ENCODE results near the gene ATP12A.

Gene ATP12A

DNA sequence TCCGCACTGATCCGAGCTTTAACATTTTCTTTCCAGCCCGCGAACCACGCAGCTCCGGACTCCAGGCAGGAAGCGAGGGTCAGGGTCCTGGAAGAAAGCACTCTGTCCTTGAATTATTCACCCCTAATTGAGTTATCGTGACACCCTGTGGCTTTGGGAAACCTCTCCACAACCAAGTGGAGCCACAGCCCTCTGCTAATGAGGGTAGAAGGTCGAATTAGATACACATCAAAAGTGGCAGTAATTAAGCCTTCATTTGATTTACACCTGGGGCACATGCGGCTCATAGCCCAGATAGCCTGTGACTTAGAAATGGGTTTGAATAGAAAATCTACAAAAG, 67.8 kb downstream of the ATP12A start:
- peak overlapping the region; percentile 42 for H3K4me3 ChIP-seq (ENCODE audit: low read length)
- TF ChIP-seq, protein P1, sequence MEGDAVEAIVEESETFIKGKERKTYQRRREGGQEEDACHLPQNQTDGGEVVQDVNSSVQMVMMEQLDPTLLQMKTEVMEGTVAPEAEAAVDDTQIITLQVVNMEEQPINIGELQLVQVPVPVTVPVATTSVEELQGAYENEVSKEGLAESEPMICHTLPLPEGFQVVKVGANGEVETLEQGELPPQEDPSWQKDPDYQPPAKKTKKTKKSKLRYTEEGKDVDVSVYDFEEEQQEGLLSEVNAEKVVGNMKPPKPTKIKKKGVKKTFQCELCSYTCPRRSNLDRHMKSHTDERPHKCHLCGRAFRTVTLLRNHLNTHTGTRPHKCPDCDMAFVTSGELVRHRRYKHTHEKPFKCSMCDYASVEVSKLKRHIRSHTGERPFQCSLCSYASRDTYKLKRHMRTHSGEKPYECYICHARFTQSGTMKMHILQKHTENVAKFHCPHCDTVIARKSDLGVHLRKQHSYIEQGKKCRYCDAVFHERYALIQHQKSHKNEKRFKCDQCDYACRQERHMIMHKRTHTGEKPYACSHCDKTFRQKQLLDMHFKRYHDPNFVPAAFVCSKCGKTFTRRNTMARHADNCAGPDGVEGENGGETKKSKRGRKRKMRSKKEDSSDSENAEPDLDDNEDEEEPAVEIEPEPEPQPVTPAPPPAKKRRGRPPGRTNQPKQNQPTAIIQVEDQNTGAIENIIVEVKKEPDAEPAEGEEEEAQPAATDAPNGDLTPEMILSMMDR (IDR thresholded peaks at IDR 0.05; ENCODE audit: insufficient read depth, low read depth, low read length, missing control alignments) = no peak
- DNase-seq (ENCODE audit: low read depth) = no peak

DNA sequence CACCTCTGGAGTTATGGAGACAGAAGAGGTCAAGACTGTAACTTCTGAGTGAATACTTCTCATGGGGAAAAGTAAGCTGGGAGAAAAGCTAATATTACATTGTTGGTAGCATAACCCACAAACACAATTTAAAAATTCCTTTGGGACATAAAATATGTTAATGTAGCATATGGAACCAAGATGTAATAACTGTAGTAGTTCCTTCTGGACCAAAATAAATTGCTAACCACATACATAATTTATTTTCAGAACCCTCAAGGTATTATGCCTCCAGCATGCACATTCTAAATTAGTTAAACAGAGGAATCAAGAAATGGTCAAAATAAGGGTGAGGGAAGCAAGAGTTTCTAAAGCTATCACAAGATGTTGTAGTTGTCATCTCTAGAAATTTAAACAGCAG, 79.0 kb downstream of the ATP12A start:
- TF ChIP-seq, protein P1 (IDR thresholded peaks at IDR 0.05; ENCODE audit: insufficient read depth, low read depth, low read length, missing control alignments) = no peak
- no peak overlapping the region for H3K4me3 ChIP-seq (ENCODE audit: low read length)
- no peak for DNase-seq (ENCODE audit: low read depth)
